H9 (cell line): ENCODE data around the gene CCDC74B. TPM values are rescaled to one million over a fixed set of nuclear protein-coding genes. Genes with fewer than 3 reads are reported as not detected.

Source experiments
- DNase-seq: peaks from one replicate; pipeline ENCODE4 v3.0.0-alpha.2; 2017
- H2AFZ ChIP-seq: one replicate; pipeline ENCODE4 v1.6.1; 2013; ENCODE audit warnings: mild to moderate bottlenecking, low read length, control low read depth, moderate library complexity
- H2AK5ac ChIP-seq: 2 replicates; pipeline ENCODE4 v1.6.1; 2013; ENCODE audit warnings: low read length, control low read depth, mixed read lengths; ENCODE audit not compliant: insufficient read length
- H2BK120ac ChIP-seq: one replicate; pipeline ENCODE4 v1.6.1; 2013; ENCODE audit warnings: low read depth, mild to moderate bottlenecking, low read length, control low read depth, inconsistent platforms; ENCODE audit not compliant: poor library complexity, severe bottlenecking
- H2BK12ac ChIP-seq: 2 replicates; pipeline ENCODE4 v1.6.1; 2013; ENCODE audit warnings: low read length, control low read depth, mixed read lengths, low read depth; ENCODE audit not compliant: insufficient read length
- H2BK15ac ChIP-seq: 2 replicates; pipeline ENCODE4 v1.6.1; 2013; ENCODE audit warnings: low read depth, low read length, control low read depth
- H2BK20ac ChIP-seq: one replicate; pipeline ENCODE4 v1.6.1; 2013; ENCODE audit warnings: low read depth, mild to moderate bottlenecking, low read length, control low read depth, inconsistent platforms; ENCODE audit not compliant: poor library complexity, severe bottlenecking
- H2BK5ac ChIP-seq: 2 replicates; pipeline ENCODE4 v1.6.1; 2013; ENCODE audit warnings: low read length, control low read depth, mixed read lengths; ENCODE audit not compliant: insufficient read length
- H3K14ac ChIP-seq: 2 replicates; pipeline ENCODE4 v1.6.1; 2013; ENCODE audit warnings: low read length, control low read depth; ENCODE audit not compliant: insufficient read depth
- H3K18ac ChIP-seq: 2 replicates; pipeline ENCODE4 v1.6.1; 2013; ENCODE audit warnings: low read depth, mild to moderate bottlenecking, mixed read lengths, low read length, control low read depth; ENCODE audit not compliant: insufficient read length
- H3K23ac ChIP-seq: 2 replicates; pipeline ENCODE4 v1.6.1; 2013; ENCODE audit warnings: low read length, control low read depth, mixed read lengths, low read depth; ENCODE audit not compliant: insufficient read length
- H3K23me2 ChIP-seq: 2 replicates; pipeline ENCODE4 v1.6.1; 2013; ENCODE audit warnings: low read depth, mild to moderate bottlenecking, mixed read lengths, low read length, control low read depth; ENCODE audit not compliant: insufficient read length, poor library complexity, severe bottlenecking
- H3K27ac ChIP-seq: 2 replicates; pipeline ENCODE4 v1.5.1; 2013; ENCODE audit warnings: low read length, control low read depth, mixed read lengths, low read depth; ENCODE audit not compliant: insufficient read length
- H3K27me3 ChIP-seq: 2 replicates; pipeline ENCODE4 v1.6.1; 2013; ENCODE audit warnings: low read length, control low read depth, inconsistent platforms; ENCODE audit not compliant: insufficient read depth
- H3K4ac ChIP-seq: 2 replicates; pipeline ENCODE4 v1.6.1; 2013; ENCODE audit warnings: low read depth, mild to moderate bottlenecking, control low read depth, inconsistent platforms, low read length, moderate library complexity
- H3K4me1 ChIP-seq: 2 replicates; pipeline ENCODE4 v1.6.1; 2013; ENCODE audit warnings: low read length, control low read depth, inconsistent platforms; ENCODE audit not compliant: insufficient read depth
- H3K4me2 ChIP-seq: 2 replicates; pipeline ENCODE4 v1.6.1; 2013; ENCODE audit warnings: low read length, control low read depth, mixed read lengths; ENCODE audit not compliant: insufficient read length, insufficient read depth
- H3K56ac ChIP-seq: 2 replicates; pipeline ENCODE4 v1.6.1; 2013; ENCODE audit warnings: low read depth, mild to moderate bottlenecking, mixed read lengths, low read length, control low read depth; ENCODE audit not compliant: insufficient read length
- H3K79me1 ChIP-seq: 2 replicates; pipeline ENCODE4 v1.6.1; 2013; ENCODE audit warnings: low read depth, mild to moderate bottlenecking, moderate library complexity, low read length, control low read depth, inconsistent platforms; ENCODE audit not compliant: insufficient read depth, poor library complexity, severe bottlenecking
- H3K79me2 ChIP-seq: 2 replicates; pipeline ENCODE4 v1.6.1; 2013; ENCODE audit warnings: low read length, control low read depth, inconsistent platforms; ENCODE audit not compliant: insufficient read depth
- H3K9ac ChIP-seq: 2 replicates; pipeline ENCODE4 v1.6.1; 2013; ENCODE audit warnings: low read length, control low read depth, mixed read lengths; ENCODE audit not compliant: insufficient read length; ENCODE audit errors: extremely low read depth
- H3K9me3 ChIP-seq: one replicate; pipeline ENCODE4 v1.6.1; 2013; ENCODE audit warnings: low read depth, low read length, inconsistent platforms; ENCODE audit not compliant: control insufficient read depth
- H3T11ph ChIP-seq: one replicate; pipeline ENCODE4 v1.6.1; 2013; ENCODE audit warnings: mild to moderate bottlenecking, low read length, control low read depth, inconsistent platforms
- H4K20me1 ChIP-seq: one replicate; pipeline ENCODE4 v1.6.1; 2013; ENCODE audit not compliant: control insufficient read depth, insufficient read length, insufficient read depth
- H4K5ac ChIP-seq: 2 replicates; pipeline ENCODE4 v1.6.1; 2013; ENCODE audit warnings: low read depth, mild to moderate bottlenecking, mixed read lengths, low read length, control low read depth; ENCODE audit not compliant: insufficient read length
- H4K8ac ChIP-seq: replicated peaks from 2 replicates; pipeline ENCODE4 v1.6.1; 2013; ENCODE audit warnings: low read length, control low read depth, mixed read lengths, low read depth; ENCODE audit not compliant: insufficient read length
- H4K91ac ChIP-seq: 2 replicates; pipeline ENCODE4 v1.6.1; 2013; ENCODE audit warnings: low read depth, mild to moderate bottlenecking, moderate library complexity, mixed read lengths, low read length, control low read depth; ENCODE audit not compliant: insufficient read length
- H3K27ac Mint-ChIP-seq, 3 experiments: 2 replicates in 2 of 3; 3 replicates in 1 of 3; pipeline ENCODE4 v1.8.0; 2020 to 2021; ENCODE audit warnings: mixed read lengths in 3 of 3, mild to moderate bottlenecking in 1 of 3, moderate library complexity in 1 of 3
- H3K27me3 Mint-ChIP-seq: 2 replicates; pipeline ENCODE4 v1.8.0; 2021; ENCODE audit warnings: low read depth, mild to moderate bottlenecking, moderate library complexity, mixed read lengths
- H3K36me3 Mint-ChIP-seq, 3 experiments: 2 replicates in 2 of 3; 3 replicates in 1 of 3; pipeline ENCODE4 v1.8.0; 2020 to 2021; ENCODE audit warnings: low read depth in 3 of 3, mixed read lengths in 3 of 3; ENCODE audit not compliant: insufficient read depth in 1 of 3
- H3K4me1 Mint-ChIP-seq, 2 experiments: 2 replicates each; pipeline ENCODE4 v1.8.0; 2020; ENCODE audit warnings: mixed read lengths in 2 of 2
- H3K4me3 Mint-ChIP-seq, 2 experiments: 2 replicates in 1 of 2; 3 replicates in 1 of 2; pipeline ENCODE4 v1.8.0; 2020 to 2021; ENCODE audit warnings: mild to moderate bottlenecking in 2 of 2, mixed read lengths in 2 of 2, moderate library complexity in 1 of 2
- H3K9me3 Mint-ChIP-seq, 2 experiments: 2 replicates in 1 of 2; 3 replicates in 1 of 2; pipeline ENCODE4 v1.8.0; 2020; ENCODE audit warnings: mild to moderate bottlenecking in 2 of 2, mixed read lengths in 2 of 2, moderate library complexity in 1 of 2
- CTCF ChIP-seq: fragments of 200-600 bp; sonication (generic); conservative IDR thresholded peaks from 3 replicates; pipeline ENCODE4 v1.8.0; 2021; ENCODE audit warnings: antibody characterized with exemption, mild to moderate bottlenecking
- WGBS: extraction: QIAGEN DNeasy Blood & Tissue Kit; methylation state at CpG from one replicate; pipeline ENCODE4 v1.1.7; 2013; ENCODE audit warnings: missing lambda C conversion rate, low lambda C conversion rate, mixed read lengths; ENCODE audit not compliant: insufficient read length; ENCODE audit errors: extremely low coverage; 5-methylcytosine and 5-hydroxymethylcytosine counted together
- total RNA-seq: library from RNA; stranded (reverse); gene quantifications from 2 replicates; pipeline ENCODE4 v1.2.1, GENCODE V29; 2021

The CCDC74B gene
- total RNA-seq, 1 experiment from 2014 or later, result 6.7 TPM

GRCh38 chr2:130156624-130157004 lies 11.7 kb upstream of the CCDC74B start:
- no peaks in the 10 kb centered on the region for H3K9me3 Mint-ChIP-seq
- Histone ChIP-seq H4K8ac (no peak overlapping the region), H3K4ac (no peak overlapping the region), H3K23ac (no peak overlapping the region), H3K18ac (no peak overlapping the region), H2BK15ac (no peak overlapping the region), H2AK5ac (no peak overlapping the region), H2BK20ac (no peak overlapping the region), H3K27ac (no peak overlapping the region), H3K9me3 (no peaks in the 10 kb centered on the region), H3K4me2 (no peak overlapping the region), H4K20me1 (no peaks in the 10 kb centered on the region), H3T11ph (no peak overlapping the region), H4K91ac (no peak overlapping the region), H3K4me1 (no peaks in the 10 kb centered on the region), H2BK120ac (no peak overlapping the region), H3K79me2 (no peaks in the 10 kb centered on the region), H3K79me1 (no peaks in the 10 kb centered on the region), H3K56ac (no peak overlapping the region), H3K14ac (no peak overlapping the region), H3K23me2 (no peaks in the 10 kb centered on the region), H2BK12ac (no peak overlapping the region), H4K5ac (no peak overlapping the region), H3K9ac (no peak overlapping the region), H2BK5ac (no peak overlapping the region), H2AFZ (no peak overlapping the region), H3K27me3 (no peaks in the 10 kb centered on the region)
- H3K4me3 Mint-ChIP-seq, result no peak overlapping the region
- DNase-seq, result no peak
- no peaks in the 10 kb centered on the region; the same call in 1 of the 2 replicates for H3K27me3 Mint-ChIP-seq
- TF ChIP-seq CTCF, result no peak
- H3K36me3 Mint-ChIP-seq, result peaks cover 8 to 53% (median 39%) of the 10 kb centered on the region in 3 experiments; a peak in 6 of 7 replicates
- H3K4me1 Mint-ChIP-seq, result peaks cover 0 to 6% of the 10 kb centered on the region in 2 experiments; a peak in 2 of 4 replicates
- H3K27ac Mint-ChIP-seq, result peak overlapping the region in 1 of 3 experiments; percentile 40; a peak in 2 of 7 replicates
- WGBS, result no CpG with 5 or more reads among the region's 9 CpGs
